ENCODE results near the gene SSR4. TPM values are rescaled to one million over a fixed set of nuclear protein-coding genes. Genes with fewer than 3 reads are reported as not detected.

SSR4 gene
- total RNA-seq, 1 experiment from 2014 or later, result 201 TPM

DNA sequence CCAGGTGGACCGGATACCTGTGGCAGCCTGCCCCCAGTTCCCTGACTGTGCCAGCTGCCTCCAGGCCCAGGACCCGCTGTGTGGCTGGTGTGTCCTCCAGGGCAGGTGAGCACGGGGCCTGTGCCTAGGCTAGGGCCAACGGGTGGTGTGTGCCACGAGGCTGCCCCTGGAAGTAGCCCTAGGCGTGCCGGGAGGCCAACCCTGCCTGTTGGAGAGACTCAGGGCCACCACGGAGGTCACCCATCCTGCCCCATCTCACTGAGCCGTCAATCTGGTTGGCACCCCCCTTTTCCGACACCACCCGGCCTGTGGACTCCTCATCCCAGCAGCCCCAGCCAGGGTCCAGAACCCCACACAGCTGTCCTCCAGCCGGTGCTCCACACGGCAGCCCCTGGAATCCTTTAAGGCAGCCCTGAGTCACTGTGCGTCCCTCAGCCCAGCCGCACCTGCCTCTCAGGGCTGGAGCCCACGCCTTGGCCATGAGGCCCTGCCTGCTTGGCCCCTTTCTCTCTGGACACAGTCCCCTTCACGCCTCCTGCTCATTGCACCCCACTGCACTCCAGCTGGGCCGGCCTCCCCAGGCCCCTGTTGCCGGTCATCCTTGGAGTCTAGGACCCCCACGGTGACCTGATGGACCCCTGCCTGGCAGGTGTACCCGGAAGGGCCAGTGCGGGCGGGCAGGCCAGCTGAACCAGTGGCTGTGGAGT is 25.2 kb upstream of the SSR4 start:
- no peak for DNase-seq (ENCODE audit: low read depth)

DNA sequence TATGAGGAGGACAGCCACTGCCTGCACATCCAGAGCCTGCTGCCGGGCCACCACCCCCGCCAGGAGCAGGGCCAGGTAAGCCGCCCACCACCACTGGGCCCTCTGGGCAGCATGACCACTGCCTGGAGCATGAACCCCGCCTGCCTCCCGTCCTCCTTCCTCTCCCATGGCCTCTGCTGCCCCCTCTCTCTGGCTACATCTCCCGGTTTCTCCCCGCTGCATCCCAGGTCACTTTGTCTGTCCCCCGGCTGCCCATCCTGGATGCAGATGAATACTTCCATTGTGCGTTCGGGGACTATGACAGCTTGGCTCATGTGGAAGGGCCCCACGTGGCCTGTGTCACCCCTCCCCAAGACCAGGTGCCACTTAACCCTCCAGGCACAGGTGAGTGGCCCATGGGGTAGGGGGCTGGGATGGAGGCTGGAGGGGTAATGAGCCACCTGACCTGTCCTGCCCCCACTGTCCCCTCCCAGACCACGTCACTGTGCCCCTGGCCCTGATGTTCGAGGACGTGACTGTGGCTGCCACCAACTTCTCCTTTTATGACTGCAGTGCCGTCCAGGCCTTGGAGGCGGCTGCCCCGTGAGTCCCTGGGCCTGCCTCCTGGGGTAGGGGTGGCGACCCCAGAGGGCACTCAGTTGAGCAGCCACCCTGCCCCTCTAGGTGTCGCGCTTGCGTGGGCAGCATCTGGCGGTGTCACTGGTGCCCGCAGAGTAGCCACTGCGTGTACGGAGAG is 24.4 kb upstream of the SSR4 start:
- DNase-seq (ENCODE audit: low read depth), result no peak

DNA sequence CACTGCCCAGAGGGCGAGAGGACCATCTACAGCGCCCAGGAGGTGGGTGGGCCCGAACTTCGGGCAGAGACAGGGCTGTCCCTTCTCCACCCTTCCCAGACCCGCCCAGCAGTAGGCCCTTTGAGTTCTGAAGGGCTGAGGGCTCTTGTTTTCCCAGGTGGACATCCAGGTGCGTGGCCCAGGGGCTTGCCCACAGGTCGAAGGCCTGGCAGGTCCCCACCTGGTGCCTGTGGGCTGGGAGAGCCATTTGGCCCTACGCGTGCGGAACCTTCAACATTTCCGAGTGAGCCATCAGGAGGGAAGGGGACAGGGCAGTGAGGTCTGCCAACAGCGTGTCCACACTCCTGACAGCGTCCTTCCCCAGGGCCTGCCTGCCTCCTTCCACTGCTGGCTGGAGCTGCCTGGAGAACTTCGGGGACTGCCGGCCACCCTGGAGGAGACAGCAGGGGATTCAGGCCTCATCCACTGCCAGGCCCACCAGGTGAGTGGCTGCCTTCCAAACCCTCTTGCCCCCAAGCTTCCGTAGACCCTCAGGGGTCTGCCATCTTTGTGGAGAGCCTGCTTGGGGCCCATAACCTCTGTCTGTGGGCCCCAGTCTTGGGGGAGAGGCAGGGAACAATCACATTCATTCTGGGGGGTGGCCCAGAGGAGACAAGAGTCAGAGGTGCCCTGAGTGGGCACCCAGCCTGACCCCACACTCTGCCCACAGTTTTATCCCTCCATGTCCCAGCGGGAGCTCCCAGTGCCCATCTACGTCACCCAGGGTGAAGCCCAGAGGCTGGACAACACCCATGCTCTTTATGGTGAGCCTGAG is 23.7 kb upstream of the SSR4 start:
- no peak for DNase-seq (ENCODE audit: low read depth)

DNA sequence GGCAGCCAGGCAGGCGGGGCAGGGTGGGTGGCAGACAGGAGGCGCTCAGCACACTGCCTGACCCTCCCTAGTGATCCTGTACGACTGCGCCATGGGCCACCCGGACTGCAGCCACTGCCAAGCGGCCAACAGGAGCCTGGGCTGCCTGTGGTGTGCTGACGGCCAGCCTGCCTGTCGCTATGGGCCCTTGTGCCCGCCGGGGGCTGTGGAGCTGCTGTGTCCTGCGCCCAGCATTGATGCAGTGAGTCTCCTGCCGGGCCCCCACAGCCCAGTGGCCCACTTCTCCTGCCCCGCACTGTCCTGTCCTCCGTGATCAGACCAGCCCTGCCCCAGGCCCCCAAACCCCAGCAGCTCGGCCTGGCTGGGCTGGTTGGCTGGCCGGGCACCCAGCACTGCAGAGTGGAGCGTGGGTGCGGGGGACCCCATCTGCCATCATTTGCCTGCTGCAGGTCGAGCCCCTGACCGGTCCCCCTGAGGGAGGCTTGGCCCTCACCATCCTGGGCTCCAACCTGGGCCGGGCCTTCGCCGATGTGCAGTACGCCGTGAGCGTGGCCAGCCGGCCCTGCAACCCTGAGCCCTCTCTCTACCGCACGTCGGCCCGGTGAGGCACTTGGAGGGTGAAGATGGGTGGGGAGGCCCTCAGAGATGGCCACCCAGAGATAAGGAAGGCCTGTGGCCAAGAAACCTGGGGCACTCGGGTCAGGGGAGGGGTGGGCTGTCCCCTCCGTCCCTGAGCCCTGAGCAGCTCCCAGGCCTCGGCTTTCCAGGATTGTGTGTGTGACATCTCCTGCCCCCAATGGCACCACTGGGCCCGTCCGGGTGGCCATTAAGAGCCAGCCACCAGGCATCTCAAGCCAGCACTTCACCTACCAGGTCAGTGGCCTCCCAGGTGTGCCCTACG is 22.8 kb upstream of the SSR4 start:
- DNase-seq (ENCODE audit: low read depth), result no peak

DNA sequence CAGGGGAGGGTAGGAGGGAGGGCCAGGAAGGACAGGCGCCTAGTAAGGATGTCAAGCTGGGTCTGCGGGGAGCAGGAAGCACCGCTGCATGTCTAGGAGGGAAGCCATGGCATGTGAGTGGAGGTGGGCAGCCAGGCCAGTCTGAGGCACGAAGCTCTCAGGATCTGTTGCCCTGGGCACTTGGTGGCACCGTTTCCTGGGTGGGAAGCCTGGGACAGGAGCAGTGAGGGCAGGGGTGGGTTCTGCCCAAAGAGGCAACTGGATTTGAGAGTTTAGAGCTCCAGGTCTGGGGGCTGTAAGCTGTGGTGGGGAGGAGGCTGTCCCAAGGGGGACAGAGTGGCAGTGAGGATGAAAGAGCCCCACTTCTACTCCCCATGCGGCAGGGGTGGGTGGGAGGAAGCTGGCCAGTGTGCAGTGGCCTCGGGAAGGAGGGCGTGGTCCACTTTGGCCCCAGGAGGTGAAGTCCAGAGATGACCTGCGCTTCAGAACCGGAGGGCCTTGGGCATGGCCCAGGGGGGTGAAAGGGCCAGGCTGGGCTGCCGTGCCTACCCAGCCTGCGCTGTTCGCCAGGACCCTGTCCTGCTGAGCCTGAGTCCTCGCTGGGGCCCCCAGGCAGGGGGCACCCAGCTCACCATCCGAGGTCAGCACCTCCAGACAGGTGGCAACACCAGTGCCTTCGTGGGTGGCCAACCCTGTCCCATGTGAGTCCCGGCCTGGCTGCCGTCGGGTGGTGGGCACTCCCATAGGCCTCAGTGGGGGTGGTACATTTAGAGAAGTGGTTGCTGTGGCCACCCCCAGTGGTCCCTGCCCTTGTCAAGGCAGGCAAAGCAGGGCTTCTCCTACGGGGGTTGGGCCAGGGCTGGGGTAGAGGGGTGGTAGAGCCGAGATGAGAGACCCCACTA is 21.9 kb upstream of the SSR4 start:
- no peak for DNase-seq (ENCODE audit: low read depth)

DNA sequence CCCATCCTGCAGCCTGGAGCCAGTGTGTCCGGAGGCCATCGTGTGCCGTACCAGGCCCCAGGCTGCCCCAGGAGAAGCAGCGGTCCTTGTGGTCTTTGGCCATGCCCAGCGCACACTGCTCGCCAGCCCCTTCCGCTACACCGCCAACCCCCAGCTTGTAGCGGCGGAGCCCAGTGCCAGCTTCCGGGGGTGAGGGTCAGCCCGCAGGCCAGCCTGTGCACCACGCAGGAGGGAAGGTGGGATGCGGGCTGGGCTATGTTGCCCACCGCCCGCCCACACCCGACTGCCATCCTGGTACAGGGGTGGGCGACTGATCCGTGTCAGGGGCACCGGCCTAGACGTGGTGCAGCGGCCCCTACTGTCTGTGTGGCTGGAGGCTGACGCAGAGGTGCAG is 21.3 kb upstream of the SSR4 start:
- DNase-seq (ENCODE audit: low read depth), result no peak

DNA sequence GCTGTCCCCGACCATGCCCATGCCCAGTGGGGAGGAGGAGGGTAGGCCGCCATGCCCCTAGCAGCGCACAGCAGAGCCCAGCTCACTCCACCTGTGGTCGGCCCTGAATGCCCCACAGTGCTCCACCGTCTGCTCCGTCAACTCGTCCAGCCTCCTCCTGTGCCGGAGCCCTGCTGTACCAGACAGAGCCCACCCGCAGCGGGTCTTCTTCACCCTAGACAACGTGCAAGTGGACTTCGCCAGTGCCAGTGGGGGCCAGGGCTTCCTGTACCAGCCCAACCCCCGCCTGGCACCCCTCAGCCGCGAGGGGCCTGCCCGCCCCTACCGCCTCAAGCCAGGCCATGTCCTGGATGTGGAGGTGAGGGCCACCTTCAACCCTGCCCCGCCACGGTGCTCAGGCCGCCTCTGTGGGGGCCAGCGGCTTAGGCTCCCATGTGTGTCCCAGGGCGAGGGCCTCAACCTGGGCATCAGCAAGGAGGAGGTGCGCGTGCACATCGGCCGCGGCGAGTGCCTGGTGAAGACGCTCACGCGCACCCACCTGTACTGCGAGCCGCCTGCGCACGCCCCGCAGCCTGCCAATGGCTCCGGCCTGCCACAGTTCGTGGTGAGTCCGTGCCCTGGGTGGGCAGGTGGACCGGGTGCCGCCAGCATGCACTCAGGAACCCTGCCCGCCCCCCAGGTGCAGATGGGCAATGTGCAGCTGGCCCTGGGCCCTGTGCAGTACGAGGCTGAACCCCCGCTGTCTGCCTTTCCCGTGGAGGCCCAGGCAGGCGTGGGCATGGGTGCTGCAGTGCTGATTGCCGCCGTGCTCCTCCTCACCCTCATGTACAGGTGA is 20.5 kb upstream of the SSR4 start:
- no peak for DNase-seq (ENCODE audit: low read depth)

DNA sequence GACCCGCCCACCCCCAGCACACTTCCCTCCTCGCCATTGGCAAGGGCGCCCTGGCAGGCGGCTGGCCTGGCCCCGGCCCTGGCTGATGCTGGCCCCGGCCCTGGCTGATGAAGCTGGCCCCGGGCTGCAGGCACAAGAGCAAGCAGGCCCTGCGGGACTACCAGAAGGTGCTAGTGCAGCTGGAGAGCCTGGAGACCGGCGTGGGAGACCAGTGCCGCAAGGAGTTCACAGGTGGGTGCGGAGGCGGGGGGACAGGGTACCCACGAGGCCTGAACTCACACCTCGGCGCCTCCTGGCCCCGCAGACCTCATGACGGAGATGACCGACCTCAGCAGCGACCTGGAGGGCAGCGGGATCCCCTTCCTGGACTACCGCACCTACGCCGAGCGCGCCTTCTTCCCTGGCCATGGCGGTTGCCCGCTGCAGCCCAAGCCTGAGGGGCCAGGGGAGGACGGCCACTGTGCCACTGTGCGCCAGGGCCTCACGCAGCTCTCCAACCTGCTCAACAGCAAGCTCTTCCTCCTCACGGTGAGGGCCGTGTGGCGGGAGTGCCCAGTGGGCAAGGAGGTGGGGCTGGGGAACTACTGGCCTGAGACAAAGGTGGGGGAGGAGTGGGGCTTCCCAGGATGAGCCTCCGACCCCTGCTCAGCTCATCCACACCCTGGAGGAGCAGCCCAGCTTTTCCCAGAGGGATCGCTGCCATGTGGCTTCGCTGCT is 19.7 kb upstream of the SSR4 start:
- DNase-seq (ENCODE audit: low read depth), result no peak

DNA sequence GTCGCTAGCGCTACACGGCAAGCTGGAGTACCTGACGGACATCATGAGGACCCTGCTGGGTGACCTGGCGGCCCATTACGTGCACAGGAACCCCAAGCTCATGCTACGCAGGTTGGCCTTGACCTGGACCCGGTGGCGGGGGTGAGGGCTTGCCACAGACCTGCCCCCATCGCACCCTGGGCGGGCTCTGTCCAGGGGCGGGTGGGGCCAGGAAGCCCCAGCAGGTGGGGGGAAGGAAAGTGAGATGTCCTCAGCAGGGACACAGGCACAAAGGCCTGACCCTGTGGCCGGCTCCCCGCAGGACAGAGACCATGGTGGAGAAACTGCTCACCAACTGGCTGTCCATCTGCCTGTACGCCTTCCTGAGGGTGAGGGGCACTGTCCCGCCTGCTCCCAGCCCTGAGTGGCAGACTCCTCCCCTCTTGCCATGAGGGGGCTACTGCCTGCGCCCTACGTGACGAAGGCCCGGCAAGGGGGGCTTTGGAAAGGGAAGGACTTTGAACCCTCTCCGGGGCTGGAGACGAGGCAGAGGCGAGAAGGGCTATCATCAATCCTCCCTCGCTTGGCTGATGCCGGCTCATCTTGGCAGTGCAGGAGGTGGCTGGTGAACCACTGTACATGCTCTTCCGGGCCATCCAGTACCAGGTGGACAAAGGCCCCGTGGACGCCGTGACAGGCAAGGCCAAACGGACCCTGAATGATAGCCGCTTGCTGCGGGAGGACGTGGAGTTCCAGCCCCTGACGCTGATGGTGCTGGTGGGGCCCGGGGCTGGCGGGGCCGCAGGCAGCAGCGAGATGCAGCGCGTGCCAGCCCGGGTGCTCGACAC is 19.0 kb upstream of the SSR4 start:
- no peak for DNase-seq (ENCODE audit: low read depth)

DNA sequence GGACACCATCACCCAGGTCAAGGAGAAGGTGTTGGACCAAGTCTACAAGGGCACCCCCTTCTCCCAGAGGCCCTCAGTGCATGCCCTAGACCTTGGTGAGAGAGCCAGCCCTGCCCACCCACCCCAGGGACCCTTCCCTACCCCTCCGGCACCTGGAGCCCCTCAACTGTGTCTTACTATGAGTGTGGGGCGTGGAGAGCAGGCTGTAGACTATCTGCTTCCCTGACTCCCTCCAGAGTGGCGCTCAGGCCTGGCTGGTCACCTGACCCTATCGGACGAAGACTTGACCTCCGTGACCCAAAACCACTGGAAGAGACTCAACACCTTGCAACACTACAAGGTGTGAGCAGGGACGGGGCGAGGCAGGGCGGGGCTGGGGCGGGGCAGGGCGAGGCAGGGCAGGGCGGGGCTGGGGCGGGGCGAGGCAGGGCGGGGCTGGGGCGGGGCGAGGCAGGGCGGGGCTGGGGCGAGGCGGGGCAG is 18.3 kb upstream of the SSR4 start:
- DNase-seq (ENCODE audit: low read depth), result no peak

DNA sequence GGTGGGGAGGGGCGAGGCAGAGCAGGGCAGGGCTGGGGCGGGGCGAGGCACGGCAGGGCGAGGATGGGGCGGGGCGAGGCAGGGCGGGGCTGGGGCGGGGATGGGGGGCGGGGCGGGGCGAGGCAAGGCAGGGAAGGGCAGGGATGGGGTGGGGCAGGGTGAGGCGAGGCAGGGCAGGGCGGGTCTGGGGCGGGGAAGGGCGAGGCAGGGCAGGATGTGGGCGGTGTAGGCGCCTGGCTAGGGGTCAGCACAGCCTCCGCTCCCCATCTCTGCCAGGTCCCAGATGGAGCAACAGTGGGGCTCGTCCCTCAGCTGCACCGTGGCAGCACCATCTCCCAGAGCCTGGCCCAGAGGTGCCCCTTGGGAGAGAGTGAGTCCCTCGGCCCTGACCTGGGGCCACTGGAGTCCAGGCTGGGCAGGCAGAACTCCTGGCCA is 17.8 kb upstream of the SSR4 start:
- no peak for DNase-seq (ENCODE audit: low read depth)

DNA sequence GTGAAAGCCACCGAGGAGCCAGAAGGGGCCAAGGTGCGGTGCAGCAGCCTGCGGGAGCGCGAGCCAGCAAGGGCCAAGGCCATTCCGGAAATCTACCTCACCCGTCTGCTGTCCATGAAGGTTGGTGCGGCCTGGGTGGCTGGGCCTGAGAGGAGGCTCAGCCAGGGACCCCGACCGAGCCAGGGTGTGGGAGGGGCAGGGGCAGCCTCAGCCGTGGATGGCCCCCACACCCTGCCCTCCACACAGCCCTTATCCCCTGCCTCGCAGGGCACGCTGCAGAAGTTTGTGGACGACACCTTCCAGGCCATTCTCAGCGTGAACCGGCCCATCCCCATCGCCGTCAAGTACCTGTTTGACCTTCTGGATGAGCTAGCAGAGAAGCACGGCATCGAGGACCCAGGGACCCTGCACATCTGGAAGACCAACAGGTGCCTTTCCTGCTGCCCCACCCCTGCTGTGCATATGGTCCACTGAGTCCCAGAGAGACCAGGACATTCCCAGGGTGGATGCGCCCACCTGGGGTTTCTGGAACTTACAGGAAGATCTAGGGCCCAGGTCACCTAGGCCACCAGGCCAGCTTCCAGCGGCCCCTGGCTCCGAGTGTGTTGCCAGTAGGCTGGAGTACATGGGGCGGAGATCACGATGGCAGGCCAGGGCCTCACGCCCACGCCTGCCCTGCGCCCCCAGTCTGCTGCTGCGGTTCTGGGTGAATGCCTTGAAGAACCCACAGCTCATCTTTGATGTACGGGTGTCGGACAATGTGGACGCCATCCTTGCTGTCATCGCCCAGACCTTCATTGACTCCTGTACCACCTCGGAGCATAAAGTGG is 17.0 kb upstream of the SSR4 start:
- no peak for DNase-seq (ENCODE audit: low read depth)

DNA sequence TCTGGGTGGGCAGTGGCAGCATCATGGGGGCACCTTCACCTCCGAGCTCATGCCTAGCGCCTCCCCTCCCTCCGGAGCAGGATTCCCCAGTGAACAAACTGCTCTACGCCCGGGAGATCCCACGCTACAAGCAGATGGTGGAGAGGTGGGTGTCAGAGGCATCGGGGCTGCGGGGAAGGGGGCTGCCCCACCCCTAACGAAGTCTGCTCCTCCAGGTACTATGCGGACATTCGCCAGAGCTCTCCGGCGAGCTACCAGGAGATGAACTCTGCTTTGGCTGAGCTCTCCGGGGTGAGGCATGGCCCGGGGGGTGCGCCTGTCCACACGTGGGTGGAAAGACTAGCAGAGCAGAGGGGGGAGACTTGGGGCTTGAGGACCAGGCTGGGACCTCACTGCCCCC is 16.3 kb upstream of the SSR4 start:
- DNase-seq (ENCODE audit: low read depth), result no peak

DNA sequence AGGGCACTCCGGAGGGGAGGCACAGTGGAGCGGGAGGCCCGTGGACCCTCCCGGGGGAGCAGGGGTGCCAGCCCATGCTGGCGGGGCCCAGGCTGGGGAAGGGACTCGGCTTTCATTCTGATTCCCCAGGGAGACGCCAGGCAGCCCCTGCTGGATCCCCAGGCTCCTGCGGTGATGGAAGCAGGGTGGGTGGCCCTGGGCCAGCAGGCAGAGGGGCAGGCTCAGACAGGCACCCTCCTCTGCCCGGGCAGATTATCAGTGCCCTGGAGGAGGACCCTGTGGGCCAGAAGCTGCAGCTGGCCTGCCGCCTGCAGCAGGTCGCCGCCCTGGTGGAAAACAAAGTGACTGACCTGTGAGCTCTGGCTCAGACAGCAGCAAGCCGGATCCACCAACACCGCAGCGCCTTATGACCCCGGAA is 15.8 kb upstream of the SSR4 start:
- no peak for DNase-seq (ENCODE audit: low read depth)

DNA sequence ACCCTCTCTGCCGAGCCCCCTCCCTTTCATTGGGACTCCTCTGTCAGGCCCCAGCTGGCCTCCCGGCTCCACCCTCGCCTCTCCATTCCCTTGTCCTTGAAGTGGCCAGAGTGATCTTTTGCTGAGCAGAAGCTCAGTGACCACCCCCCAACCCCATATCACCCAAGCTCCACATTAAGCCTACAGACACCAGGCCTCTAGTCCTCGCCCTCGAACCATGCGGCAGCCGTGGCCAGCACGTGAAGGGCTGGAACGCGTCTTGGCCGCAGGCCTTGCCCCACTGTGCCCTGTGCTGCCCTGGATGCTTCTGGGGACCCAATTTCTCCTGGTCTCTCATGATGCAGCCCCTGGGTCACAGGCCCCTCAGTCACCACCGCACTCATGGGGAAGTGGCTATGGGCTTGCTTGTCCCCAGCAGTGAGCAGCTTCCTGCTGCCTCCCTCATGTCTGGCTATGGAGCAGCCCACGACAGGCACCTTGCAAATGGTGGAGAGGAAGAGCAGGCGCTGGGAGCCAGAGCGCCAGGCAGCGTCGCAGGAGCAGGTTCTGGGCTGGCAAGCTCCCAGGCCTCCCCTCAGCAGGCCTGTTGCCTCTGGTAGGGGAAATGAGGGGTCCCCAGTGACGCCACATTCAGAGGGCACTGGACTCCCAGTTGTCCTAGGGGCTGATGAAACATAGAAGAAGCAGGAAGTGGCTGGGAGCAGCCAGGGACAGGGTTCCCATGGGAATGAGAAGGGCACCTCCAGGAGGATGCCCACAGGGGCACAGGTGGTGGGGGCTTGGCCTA is 14.4 kb upstream of the SSR4 start:
- DNase-seq (ENCODE audit: low read depth), result no peak
